Measurements from ENCODE around the gene GLRX5.

The GLRX5 gene

GRCh38 chr14:95495538-95496025 is 39.3 kb upstream of the GLRX5 start:
- no peak overlapping the region for H3K27ac ChIP-seq
- TF ChIP-seq, protein P1, sequence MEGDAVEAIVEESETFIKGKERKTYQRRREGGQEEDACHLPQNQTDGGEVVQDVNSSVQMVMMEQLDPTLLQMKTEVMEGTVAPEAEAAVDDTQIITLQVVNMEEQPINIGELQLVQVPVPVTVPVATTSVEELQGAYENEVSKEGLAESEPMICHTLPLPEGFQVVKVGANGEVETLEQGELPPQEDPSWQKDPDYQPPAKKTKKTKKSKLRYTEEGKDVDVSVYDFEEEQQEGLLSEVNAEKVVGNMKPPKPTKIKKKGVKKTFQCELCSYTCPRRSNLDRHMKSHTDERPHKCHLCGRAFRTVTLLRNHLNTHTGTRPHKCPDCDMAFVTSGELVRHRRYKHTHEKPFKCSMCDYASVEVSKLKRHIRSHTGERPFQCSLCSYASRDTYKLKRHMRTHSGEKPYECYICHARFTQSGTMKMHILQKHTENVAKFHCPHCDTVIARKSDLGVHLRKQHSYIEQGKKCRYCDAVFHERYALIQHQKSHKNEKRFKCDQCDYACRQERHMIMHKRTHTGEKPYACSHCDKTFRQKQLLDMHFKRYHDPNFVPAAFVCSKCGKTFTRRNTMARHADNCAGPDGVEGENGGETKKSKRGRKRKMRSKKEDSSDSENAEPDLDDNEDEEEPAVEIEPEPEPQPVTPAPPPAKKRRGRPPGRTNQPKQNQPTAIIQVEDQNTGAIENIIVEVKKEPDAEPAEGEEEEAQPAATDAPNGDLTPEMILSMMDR (conservative IDR thresholded peaks at IDR 0.05) = no peak
- no peak for TF ChIP-seq ZFX (IDR thresholded peaks at IDR 0.05)

DNA sequence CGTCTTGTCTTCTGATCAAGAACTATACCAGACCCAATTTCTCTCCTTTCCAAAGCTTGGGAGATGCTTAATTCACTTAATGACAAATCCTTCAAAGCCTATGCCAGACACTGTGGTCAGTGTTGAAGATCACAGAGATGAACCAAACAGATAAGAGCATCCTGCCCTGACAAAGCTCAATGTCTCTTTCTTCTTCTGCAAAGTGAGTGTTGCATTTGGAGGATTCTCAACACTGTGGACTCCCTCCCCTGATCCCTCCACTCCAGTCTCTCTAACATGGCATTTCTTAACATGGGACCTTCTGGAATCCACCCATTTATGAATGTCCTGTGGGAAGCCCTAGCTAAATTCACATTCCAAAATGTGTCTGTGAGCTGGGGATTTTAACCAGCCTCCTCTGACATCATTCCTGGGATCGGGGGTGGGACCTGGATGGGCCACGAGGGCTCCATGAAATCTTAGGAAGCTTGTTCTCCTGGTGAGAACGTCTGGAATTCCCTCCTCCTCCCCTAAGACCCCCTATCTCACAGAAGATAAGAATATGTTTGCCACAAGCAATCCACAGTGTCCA is 38.7 kb upstream of the GLRX5 start:
- no peak overlapping the region for H3K27ac ChIP-seq
- no peak for TF ChIP-seq ZFX (IDR thresholded peaks at IDR 0.05)
- TF ChIP-seq, protein P1 (conservative IDR thresholded peaks at IDR 0.05) = no peak

DNA sequence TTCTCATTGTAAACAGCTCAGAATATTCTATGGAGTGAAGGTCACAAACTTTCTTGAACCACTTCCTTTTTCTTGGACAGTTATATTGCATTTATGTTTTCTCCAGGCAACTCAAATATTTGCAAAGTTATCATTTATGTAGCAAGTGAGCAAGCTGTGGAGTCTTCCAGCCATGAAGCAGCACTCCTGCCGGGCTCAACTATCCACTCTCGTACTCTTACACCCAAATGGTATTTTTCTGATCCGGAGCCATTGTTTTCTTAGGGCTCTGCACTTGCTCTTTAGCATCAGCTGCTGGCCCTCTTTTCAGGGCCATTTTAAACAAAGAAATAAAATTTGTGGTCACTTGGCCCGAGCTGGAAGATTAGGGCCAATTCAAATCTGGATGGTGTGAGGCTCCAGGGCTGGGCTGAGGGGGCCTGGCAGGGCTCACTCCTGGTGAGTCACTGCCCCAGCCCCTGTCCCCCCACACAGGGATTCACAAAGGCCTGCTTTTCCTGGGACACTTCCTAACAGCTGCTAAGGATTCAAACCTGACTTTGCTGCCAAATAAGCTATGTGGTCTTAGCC is 38.1 kb upstream of the GLRX5 start:
- no peak for TF ChIP-seq ZFX (IDR thresholded peaks at IDR 0.05)
- TF ChIP-seq, protein P1 (conservative IDR thresholded peaks at IDR 0.05) = no peak
- no peak overlapping the region for H3K27ac ChIP-seq

- no peak overlapping the region for H3K27ac ChIP-seq
- TF ChIP-seq, protein P1 (conservative IDR thresholded peaks at IDR 0.05) = no peak
- no peak for TF ChIP-seq ZFX (IDR thresholded peaks at IDR 0.05)
Measured at GRCh38 chr14:95497561-95498011, 37.3 kb upstream of the GLRX5 start.

DNA sequence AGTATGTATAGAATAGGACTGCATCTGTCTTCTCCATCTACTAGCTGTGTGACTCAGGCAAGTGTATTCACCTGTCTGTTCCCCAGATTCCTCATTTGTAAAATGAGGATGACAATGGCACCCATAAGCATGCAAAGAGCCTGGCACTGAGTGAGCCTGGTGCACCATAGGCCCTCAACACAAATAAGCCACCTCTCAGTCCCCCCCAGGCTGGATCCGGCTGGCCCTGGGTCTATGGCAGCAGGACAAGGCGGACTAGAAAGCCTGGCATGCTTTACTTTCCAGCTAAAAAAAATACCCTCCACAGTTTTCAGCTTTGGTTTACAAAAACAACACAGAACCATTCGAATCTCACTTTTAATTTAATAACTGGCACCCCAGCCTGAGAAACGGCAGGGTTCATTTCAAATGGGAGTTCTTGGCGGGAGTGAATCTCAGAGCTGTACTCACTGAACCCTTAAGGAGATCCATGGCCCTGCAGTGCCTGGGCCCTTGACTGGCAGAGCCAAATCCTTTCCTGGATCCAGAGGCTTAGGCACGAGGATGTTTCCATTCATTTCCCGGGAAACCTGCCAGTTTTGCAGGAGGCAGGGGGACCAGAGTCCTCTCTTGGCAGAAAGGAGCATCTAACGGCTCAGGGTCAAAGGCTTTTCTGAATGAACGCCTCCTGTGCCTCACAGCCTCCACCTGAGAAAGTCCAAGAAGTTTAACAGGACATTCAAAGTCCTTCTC is 36.1 kb upstream of the GLRX5 start:
- no peak for TF ChIP-seq ZFX (IDR thresholded peaks at IDR 0.05)
- TF ChIP-seq, protein P1 (conservative IDR thresholded peaks at IDR 0.05) = no peak
- H3K27ac ChIP-seq = peak overlapping the region; percentile 2; the same call in 1 of the 2 replicates

GRCh38 chr14:95499354-95499750 is 35.5 kb upstream of the GLRX5 start:
- H3K27ac ChIP-seq = peak overlapping the region; percentile 2; the same call in 1 of the 2 replicates
- TF ChIP-seq, protein P1 (conservative IDR thresholded peaks at IDR 0.05) = no peak
- no peak for TF ChIP-seq ZFX (IDR thresholded peaks at IDR 0.05)

DNA sequence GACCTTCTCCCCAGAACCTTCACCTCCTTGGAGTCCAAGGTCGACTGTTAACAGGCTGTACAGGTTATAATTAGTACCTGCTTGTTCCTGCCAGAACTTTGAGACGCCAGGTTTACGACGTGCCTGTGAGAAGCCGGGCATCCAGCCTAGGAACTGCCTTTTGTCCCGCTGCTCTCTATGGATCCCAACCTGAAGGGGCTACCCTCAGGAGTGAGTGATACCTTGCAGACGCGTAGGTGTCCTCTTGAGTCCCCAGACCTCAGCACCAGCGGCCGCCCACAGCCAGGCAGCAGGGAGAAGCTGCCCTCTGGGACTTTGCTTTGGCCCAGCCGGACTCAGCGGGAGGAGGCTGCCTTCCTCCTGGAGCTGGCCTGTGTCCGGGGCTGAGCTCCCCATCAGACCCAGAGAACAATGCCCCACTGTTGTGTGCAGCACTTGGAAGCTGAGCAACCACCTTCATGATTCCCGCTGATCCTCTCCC is 34.6 kb upstream of the GLRX5 start:
- no peak for TF ChIP-seq ZFX (IDR thresholded peaks at IDR 0.05)
- TF ChIP-seq, protein P1 (conservative IDR thresholded peaks at IDR 0.05) = no peak
- peak overlapping the region; percentile 28 for H3K27ac ChIP-seq

Data from C4-2B (cell line).